CD4-positive, alpha-beta T cell treated with Interleukin-6 for 4 hours (primary cell): ENCODE data around the gene MCEE.
"Not testable (repeated sequence)": the region's sequence is repeated elsewhere in the genome, so short reads cannot be mapped to it uniquely, and the experiment has no call there.

ENCODE experiments used
- DNase-seq: peaks from one replicate; pipeline ENCODE4 v3.0.0-alpha.2; 2020; ENCODE audit warnings: mixed read lengths

The MCEE gene

GRCh38 chr2:71125506-71126294 lies 4.3 kb downstream of the MCEE start:
- DNase-seq = no peak

- no peak for DNase-seq
Observed at GRCh38 chr2:71122387-71123298, 7.4 kb downstream of the MCEE start.

- DNase-seq = no peak
Observed at GRCh38 chr2:71121479-71121878, 8.6 kb downstream of the MCEE start.

- no peak for DNase-seq
Observed at GRCh38 chr2:71120195-71120594, 9.8 kb downstream of the MCEE start.

GRCh38 chr2:71117063-71117462 lies 13.0 kb downstream of the MCEE start:
- no peak for DNase-seq

- DNase-seq = no peak
Observed at GRCh38 chr2:71113843-71114242, 16.2 kb downstream of the MCEE start.

GRCh38 chr2:71108091-71108490 lies 21.9 kb downstream of the MCEE start:
- no peak for DNase-seq

GRCh38 chr2:71106463-71106862 lies 23.6 kb downstream of the MCEE start:
- DNase-seq = not testable (repeated sequence)

GRCh38 chr2:71103809-71104208 lies 26.2 kb downstream of the MCEE start:
- DNase-seq = no peak

- no peak for DNase-seq
Observed at GRCh38 chr2:71102981-71103681, 26.9 kb downstream of the MCEE start.

GRCh38 chr2:71101656-71102055 lies 28.4 kb downstream of the MCEE start:
- no peak for DNase-seq

- DNase-seq = peak; percentile 59
Observed at GRCh38 chr2:71100195-71100964, 29.6 kb downstream of the MCEE start.

- not testable (repeated sequence) for DNase-seq
Observed at GRCh38 chr2:71092491-71093260, 37.4 kb downstream of the MCEE start.

- not testable (repeated sequence) for DNase-seq
Observed at GRCh38 chr2:71091808-71092207, 38.2 kb downstream of the MCEE start.

- not testable (repeated sequence) for DNase-seq
Observed at GRCh38 chr2:71089475-71089874, 40.6 kb downstream of the MCEE start.

- DNase-seq = not testable (repeated sequence)
Observed at GRCh38 chr2:71085325-71086003, 44.6 kb downstream of the MCEE start.

GRCh38 chr2:71083752-71084312 lies 46.2 kb downstream of the MCEE start:
- not testable (repeated sequence) for DNase-seq

- DNase-seq = not testable (repeated sequence)
Observed at GRCh38 chr2:71083297-71083696, 46.7 kb downstream of the MCEE start.

GRCh38 chr2:71082402-71083252 lies 47.4 kb downstream of the MCEE start:
- DNase-seq = no peak

GRCh38 chr2:71078624-71079023 lies 51.4 kb downstream of the MCEE start:
- DNase-seq = no peak
